H1 (cell line): ENCODE measurements around the gene MSL3B.

Source experiments
- HDAC2 ChIP-seq, 2 experiments: fragments of 300-600 bp in 1 of 2; sonication (generic) in 1 of 2; IDR thresholded peaks; 2 replicates each; pipeline ENCODE4 v1.6.1; 2011 to 2012; ENCODE audit warnings: low read depth in 2 of 2, low read length in 2 of 2, mild to moderate bottlenecking in 2 of 2, moderate library complexity in 2 of 2, borderline replicate concordance in 1 of 2, inconsistent platforms in 1 of 2
- SP4 ChIP-seq: IDR thresholded peaks from 2 replicates; pipeline ENCODE4 v1.6.1; 2012; ENCODE audit warnings: low read length, inconsistent platforms

The MSL3B gene

GRCh38 chr2:233901884-233902283 lies 33.7 kb upstream of the MSL3B start (continued):
- no peak for TF ChIP-seq HDAC2 (IDR thresholded peaks at IDR 0.05; ENCODE audit: borderline replicate concordance in 1 of 2, low read depth in 2 of 2, low read length in 2 of 2)
- TF ChIP-seq SP4 = no peak
- TF ChIP-seq, all 59 proteins: peak for 0
